Islet of Langerhans (tissue), 1 donor: ENCODE measurements around the gene UMOD.
"Not testable (repeated sequence)": the region's sequence is repeated elsewhere in the genome, so short reads cannot be mapped to it uniquely, and the experiment has no call there.

Experiments used
- FAIRE-seq: peaks from one replicate; lab custom pipeline; 2011; peaks lifted over from hg19 to GRCh38; lab: Jason Lieb, UNC

The UMOD gene

GRCh38 chr16:20363191-20363590 lies 10.7 kb upstream of the UMOD start:
- no peak for FAIRE-seq

GRCh38 chr16:20359997-20360396 lies 7.5 kb upstream of the UMOD start:
- no peak for FAIRE-seq

GRCh38 chr16:20355114-20355782 lies 2.7 kb upstream of the UMOD start:
- no peak for FAIRE-seq

GRCh38 chr16:20353379-20353778 lies 864 bp upstream of the UMOD start:
- no peak for FAIRE-seq

GRCh38 chr16:20349615-20350014 lies 2.9 kb downstream of the UMOD start:
- no peak for FAIRE-seq

- FAIRE-seq: no peak
Observed at GRCh38 chr16:20348365-20349185, 3.9 kb downstream of the UMOD start.

- no peak for FAIRE-seq
Observed at GRCh38 chr16:20347666-20348364, 4.7 kb downstream of the UMOD start.

- FAIRE-seq: no peak
Observed at GRCh38 chr16:20344611-20345010, 7.9 kb downstream of the UMOD start.

- FAIRE-seq: no peak
Observed at GRCh38 chr16:20339744-20340143, 12.8 kb downstream of the UMOD start.

- no peak for FAIRE-seq
Observed at GRCh38 chr16:20336955-20337354, 15.6 kb downstream of the UMOD start.

GRCh38 chr16:20334396-20334795 lies 18.1 kb downstream of the UMOD start:
- FAIRE-seq: no peak

- no peak for FAIRE-seq
Observed at GRCh38 chr16:20333120-20333519, 19.4 kb downstream of the UMOD start.

- no peak for FAIRE-seq
Observed at GRCh38 chr16:20332411-20332810, 20.1 kb downstream of the UMOD start.

- no peak for FAIRE-seq
Observed at GRCh38 chr16:20331635-20332034, 20.9 kb downstream of the UMOD start.

GRCh38 chr16:20329392-20330138 lies 22.9 kb downstream of the UMOD start:
- FAIRE-seq: no peak

GRCh38 chr16:20327444-20328041 lies 25.0 kb downstream of the UMOD start, which contains the start of gene GP2:
GP2 (minus strand) TSS chr16:20327513; CDS start chr16:20326431, 1,082 bp downstream.
- no peak for FAIRE-seq

GRCh38 chr16:20326321-20326720 lies 26.2 kb downstream of the UMOD start:
- FAIRE-seq: no peak

GRCh38 chr16:20325005-20325404 lies 27.5 kb downstream of the UMOD start:
- no peak for FAIRE-seq

GRCh38 chr16:20323591-20324117 lies 28.9 kb downstream of the UMOD start:
- FAIRE-seq: no peak

- FAIRE-seq: no peak
Observed at GRCh38 chr16:20322696-20323095, 29.8 kb downstream of the UMOD start.

- FAIRE-seq: no peak
Observed at GRCh38 chr16:20321671-20322070, 30.8 kb downstream of the UMOD start.

- not testable (repeated sequence) for FAIRE-seq
Observed at GRCh38 chr16:20321051-20321450, 31.5 kb downstream of the UMOD start.
